K562 (cell line): ENCODE data around the gene NR2F1. TPM values are rescaled to one million over a fixed set of nuclear protein-coding genes. Genes with fewer than 3 reads are reported as not detected.

Experiments used
- ATAC-seq: fragments of 200-7000 bp; cut with Tn5 transposase; 3 replicates; pipeline ENCODE4 v1.9.1; 2020; ENCODE audit warnings: moderate library complexity
- BruUV-seq: library from RNA; stranded (reverse); fragments of 400-500 nt; replicated peaks from 2 replicates; lab custom pipeline; 2021; lab: Mats Ljungman, UMichigan
- CTCF ChIA-PET: fragments of 300-600 bp; formaldehyde crosslinking; extraction: SDS; loops from one replicate; lab custom pipeline; 2021; ENCODE audit warnings: low intra/inter-chr PET ratio; lab: Yijun Ruan, JAX
- POLR2A ChIA-PET: fragments of 300-600, 350-650 bp; sonication (Branson Sonifier 250); formaldehyde crosslinking; extraction: SDS; loops from one replicate; lab custom pipeline; 2021; ENCODE audit warnings: antibody characterized with exemption, inconsistent platforms; lab: Yijun Ruan, JAX
- DNase-seq, 4 experiments: peaks; one replicate each; pipeline versions ENCODE4 v3.0.0 to v3.0.0-alpha.2; 2011 to 2018; ENCODE audit warnings: low spot score in 3 of 4, mixed read lengths in 3 of 4; ENCODE audit errors: extremely low read depth in 1 of 4
- FAIRE-seq: peaks from 2 replicates; lab custom pipeline; 2011; peaks lifted over from hg19 to GRCh38; lab: Jason Lieb, UNC
- H2AFZ ChIP-seq: 2 replicates; pipeline ENCODE4 v1.6.0; 2011; ENCODE audit warnings: low read depth, low read length, control low read depth, inconsistent platforms
- H3K27ac ChIP-seq: fragments of 200-600 bp; 3 replicates; pipeline ENCODE4 v1.8.0; 2011; ENCODE audit warnings: low read depth, mild to moderate bottlenecking, control low read depth, inconsistent platforms, low read length, moderate library complexity, mixed read lengths; ENCODE audit errors: extremely low read depth
- H3K27me3 ChIP-seq, 2 experiments: fragments of 300-600 bp in 1 of 2; 2 replicates in 1 of 2; 3 replicates in 1 of 2; pipeline versions ENCODE4 v1.6.0 to v1.8.0; 2011; ENCODE audit warnings: inconsistent platforms in 2 of 2, low read length in 2 of 2, mild to moderate bottlenecking in 1 of 2, mixed read lengths in 1 of 2, moderate library complexity in 1 of 2; ENCODE audit not compliant: control insufficient read depth in 2 of 2, insufficient read depth in 2 of 2
- H3K36me3 ChIP-seq: fragments of 300-600 bp; 3 replicates; pipeline ENCODE4 v1.8.0; 2011; ENCODE audit warnings: mild to moderate bottlenecking, low read length, inconsistent platforms; ENCODE audit not compliant: control insufficient read depth, insufficient read depth
- H3K4me1 ChIP-seq, 2 experiments: fragments of 200-600 bp in 1 of 2; replicated peaks in 1 of 2; 2 replicates in 1 of 2; 3 replicates in 1 of 2; pipeline versions ENCODE4 v1.5.1 to v1.8.0; 2011; ENCODE audit warnings: inconsistent platforms in 2 of 2, low read length in 2 of 2, mild to moderate bottlenecking in 1 of 2, mixed read lengths in 1 of 2, moderate library complexity in 1 of 2; ENCODE audit not compliant: control insufficient read depth in 2 of 2, insufficient read depth in 2 of 2
- H3K4me2 ChIP-seq: 2 replicates; pipeline ENCODE4 v1.6.1; 2011; ENCODE audit warnings: low read length, control low read depth, inconsistent platforms, mixed read lengths; ENCODE audit not compliant: insufficient read depth
- H3K4me3 ChIP-seq: fragments of 200-600 bp; sonication (generic), shearing (Covaris generic); 2 replicates; pipeline ENCODE4 v1.5.1; 2016; ENCODE audit warnings: control low read depth, inconsistent platforms
- H3K79me2 ChIP-seq: fragments of 200-600 bp; 3 replicates; pipeline ENCODE4 v1.8.0; 2011; ENCODE audit warnings: low read length, inconsistent platforms; ENCODE audit not compliant: control insufficient read depth, insufficient read depth
- H3K9ac ChIP-seq, 2 experiments: 2 replicates each; pipeline versions ENCODE4 v1.6.0 to v1.6.1; 2011; ENCODE audit warnings: low read depth in 2 of 2, low read length in 2 of 2, control low read depth in 1 of 2, inconsistent platforms in 1 of 2, mild to moderate bottlenecking in 1 of 2, mixed read lengths in 1 of 2; ENCODE audit not compliant: insufficient read depth in 1 of 2
- H3K9me1 ChIP-seq: one replicate; pipeline ENCODE4 v1.6.0; 2011; ENCODE audit warnings: inconsistent platforms, mild to moderate bottlenecking, low read length, moderate library complexity; ENCODE audit not compliant: control insufficient read depth, insufficient read depth
- H3K9me3 ChIP-seq: replicated peaks from 2 replicates; pipeline ENCODE4 v1.5.1; 2011; ENCODE audit warnings: low read depth, low read length, inconsistent platforms; ENCODE audit not compliant: control insufficient read depth, insufficient read depth
- H4K20me1 ChIP-seq: replicated peaks from 2 replicates; pipeline ENCODE4 v1.6.1; 2011; ENCODE audit warnings: low read length, inconsistent platforms, mixed read lengths; ENCODE audit not compliant: control insufficient read depth, insufficient read depth
- CBX1 ChIP-seq: sonication (generic); IDR thresholded peaks from 2 replicates; pipeline ENCODE4 v1.6.1; 2016; ENCODE audit warnings: antibody characterized with exemption, low read depth, mild to moderate bottlenecking
- CBX2 ChIP-seq: fragments of 200-600 bp; sonication (generic); IDR thresholded peaks from one replicate; pipeline ENCODE4 v1.6.1; 2012; ENCODE audit warnings: mild to moderate bottlenecking, low read length, inconsistent platforms; ENCODE audit not compliant: insufficient read depth, poor library complexity, severe bottlenecking
- ELK3 ChIP-seq: fragments of 450-650 bp; formaldehyde crosslinking; IDR thresholded peaks from 2 replicates; pipeline ENCODE4 v1.4.0; 2020; ENCODE audit warnings: mild to moderate bottlenecking
- GTF2F1 ChIP-seq: IDR thresholded peaks from 2 replicates; pipeline ENCODE4 v1.6.1; 2011; ENCODE audit warnings: low read depth, low read length, improper control_type of control experiment
- HNRNPL ChIP-seq: fragments of 200-400 bp; formaldehyde crosslinking; IDR thresholded peaks from 2 replicates; pipeline ENCODE4 v1.6.1; 2017; ENCODE audit warnings: low read depth, mild to moderate bottlenecking, low read length
- RBM17 ChIP-seq: fragments of 200-400 bp; formaldehyde crosslinking; IDR thresholded peaks from 2 replicates; pipeline ENCODE4 v1.6.1; 2017; ENCODE audit warnings: low read depth, mild to moderate bottlenecking, low read length, borderline replicate concordance
- SMAD1 ChIP-seq: fragments of 150-350 bp; IDR thresholded peaks from 2 replicates; pipeline ENCODE4 v1.6.1; 2014; ENCODE audit warnings: low read length, low read depth; ENCODE audit not compliant: partially characterized antibody
- TFE3 ChIP-seq: fragments of 450-650 bp; formaldehyde crosslinking; IDR thresholded peaks from 2 replicates; pipeline ENCODE4 v1.4.0; 2020; ENCODE audit warnings: mild to moderate bottlenecking, mixed read lengths
- WHSC1 ChIP-seq: IDR thresholded peaks from one replicate; pipeline ENCODE4 v1.6.1; 2012; ENCODE audit warnings: low read length, control low read depth, inconsistent platforms
- ZNF311 ChIP-seq: fragments of 250-450 bp; sonication (Bioruptor Pico); IDR thresholded peaks from 2 replicates; pipeline ENCODE4 v1.4.0; 2020; ENCODE audit warnings: mild to moderate bottlenecking, moderate library complexity
- ZNF699 ChIP-seq: fragments of 250-450 bp; sonication (Bioruptor Pico); IDR thresholded peaks from 2 replicates; pipeline ENCODE4 v1.8.0; 2021; ENCODE audit warnings: mild to moderate bottlenecking, moderate library complexity; ENCODE audit not compliant: insufficient replicate concordance
- ZSCAN29 ChIP-seq: fragments of 450-650 bp; IDR thresholded peaks from 2 replicates; pipeline ENCODE4 v1.6.1; 2017
- WGBS: fragments of 100-300 bp; shearing (Covaris generic); methylation state at CpG from one replicate; pipeline ENCODE4 v1.1.6; 2016; ENCODE audit warnings: low coverage, mixed read lengths; ENCODE audit not compliant: insufficient coverage; ENCODE audit errors: missing lambda C conversion rate; 5-methylcytosine and 5-hydroxymethylcytosine counted together
- in situ Hi-C: fragments of 300-500 bp; cut with MboI; formaldehyde crosslinking; loops from 4 replicates; pipeline ENCODE4 v1.15.0; 2018; ENCODE audit warnings: inconsistent platforms, mixed read lengths
- intact Hi-C: fragments of 100-400 bp; cut with micrococcal nuclease; formaldehyde crosslinking; loops from 2 replicates; pipeline ENCODE4 v1.14.2; 2022
- polyA plus RNA-seq, 8 experiments: library from polyadenylated mRNA; depleted of rRNA in 4 of 8; stranded (reverse) in 5 of 8; unstranded in 3 of 8; fragments of >200 nt; fragmentation: Nextera tagmentation in 2 of 8; fragmentation: Illumina TruSeq in 1 of 8; extraction: Ambion mirVana in 2 of 8; extraction: Trizol in 1 of 8; gene quantifications; 2 replicates each; pipeline versions ENCODE4 v1.2.1 to v1.2.3, GENCODE V29; 2011 to 2014; ENCODE audit warnings: inconsistent platforms in 1 of 8, missing spikeins in 1 of 8
- total RNA-seq, 7 experiments: library from RNA; depleted of rRNA in 6 of 7; stranded (reverse); fragments of >200 nt in 6 of 7; fragmentation: Illumina TruSeq in 2 of 7; extraction: Trizol in 2 of 7; gene quantifications; 2 replicates each; pipeline versions ENCODE4 v1.2.1 to v1.2.3, GENCODE V29; 2011 to 2021; ENCODE audit warnings: low replicate concordance in 1 of 7

NR2F1 gene
- total and polyA plus RNA-seq, 9 of the 15 experiments (the other 6 are each of a cell fraction or from before 2014, with no cell fraction given), result 0.18 TPM; not detected in 8

GRCh38 chr5:93600409-93601070, 17.5 kb downstream of the NR2F1 start:
- Histone ChIP-seq H2AFZ (no peak overlapping the region), H3K27ac (no peak overlapping the region), H3K9me3 (no peaks in the 10 kb centered on the region), H4K20me1 (no peaks in the 10 kb centered on the region), H3K9me1 (no peaks in the 10 kb centered on the region), H3K79me2 (no peaks in the 10 kb centered on the region), H3K27me3 (peaks cover 3 to 28% of the 10 kb centered on the region in 2 experiments; a peak in 3 of 5 replicates), H3K9ac (no peak overlapping the region), H3K4me2 (no peak overlapping the region), H3K36me3 (no peaks in the 10 kb centered on the region), H3K4me3 (no peak overlapping the region)
- no peak for ATAC-seq
- 0% methylated on average over 8 of the region's 8 CpGs for WGBS
- POLR2A ChIA-PET, result no interaction called here
- CTCF ChIA-PET, result no interaction called here
- no peak for FAIRE-seq
- BruUV-seq, result no TSS peak
- intact Hi-C loops, result no loop called here
- TF ChIP-seq CBX1 (no peak), SMAD1 (no peak), ZNF699 (CRISPR knock-in tag) (no peak)
- TF ChIP-seq, all 486 proteins: peak for 0
- in situ Hi-C loops, result no loop called here
- peaks cover 0 to 2% of the 10 kb centered on the region in 2 experiments; a peak in 1 of 5 replicates for H3K4me1 ChIP-seq
- DNase-seq, result no peak

GRCh38 chr5:93601071-93601801, 18.2 kb downstream of the NR2F1 start:
- Histone ChIP-seq H3K27ac (no peak overlapping the region), H3K36me3 (no peaks in the 10 kb centered on the region), H3K79me2 (no peaks in the 10 kb centered on the region), H4K20me1 (no peaks in the 10 kb centered on the region), H2AFZ (no peak overlapping the region), H3K4me1 (no peaks in the 10 kb centered on the region), H3K9me3 (no peaks in the 10 kb centered on the region), H3K9ac (no peak overlapping the region), H3K4me3 (no peak overlapping the region), H3K4me2 (no peak overlapping the region), H3K9me1 (no peaks in the 10 kb centered on the region), H3K27me3 (peaks cover 3 to 24% of the 10 kb centered on the region in 2 experiments; a peak in 3 of 5 replicates)
- ChIA-PET POLR2A (no interaction called here), CTCF (no interaction called here)
- intact Hi-C loops (no loop called here), in situ Hi-C loops (no loop called here)
- DNase-seq, result no peak
- no TSS peak for BruUV-seq
- WGBS, result 0% methylated on average over 3 of the region's 3 CpGs
- no peak for ATAC-seq
- FAIRE-seq, result no peak
- no peak for TF ChIP-seq ELK3 (CRISPR knock-in tag)
- TF ChIP-seq RBM17, result no peak
- TF ChIP-seq ZSCAN29, result no peak
- TF ChIP-seq WHSC1, result no peak
- no peak for TF ChIP-seq GTF2F1
- no peak for TF ChIP-seq HNRNPL
- TF ChIP-seq CBX2, result no peak
- TF ChIP-seq TFE3 (CRISPR knock-in tag), result no peak
- no peak for TF ChIP-seq ZNF311 (CRISPR knock-in tag)
